OCI-LY7 (cell line): Measurements from ENCODE around the gene IFNB1.

ENCODE experiments used
- CTCF ChIP-seq: fragments of 200-600 bp; sonication (generic); conservative IDR thresholded peaks from 2 replicates; pipeline ENCODE4 v1.5.1; 2014; ENCODE audit warnings: mild to moderate bottlenecking, antibody characterized with exemption, low read length, moderate library complexity, mixed read lengths
- EZH2phosphoT487 ChIP-seq: fragments of 200-600 bp; sonication (generic); IDR thresholded peaks from 2 replicates; pipeline ENCODE4 v1.6.1; 2018; ENCODE audit warnings: low read depth, borderline replicate concordance, mild to moderate bottlenecking, mixed run types, antibody characterized with exemption, low read length, moderate library complexity, mixed read lengths

DNA sequence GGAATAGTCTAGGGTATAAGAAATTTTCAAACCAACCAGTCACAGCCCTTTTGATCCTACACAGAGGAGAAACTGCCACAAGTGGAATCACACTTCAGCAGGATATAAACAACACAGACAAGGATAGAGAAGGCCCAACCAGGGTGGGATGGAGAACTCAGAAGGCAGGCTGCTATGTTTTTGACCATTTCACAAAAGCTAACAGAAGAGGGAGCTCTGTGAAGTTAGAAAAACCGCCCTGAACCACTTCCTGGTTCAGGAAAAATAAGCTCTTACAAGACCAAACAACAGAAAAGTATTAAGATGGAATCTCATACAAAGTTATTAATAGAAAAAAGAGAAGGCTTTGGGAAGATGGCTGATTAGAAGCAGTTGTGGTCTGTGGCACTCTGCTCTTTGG lies 960 bp upstream of the IFNB1 start:
- TF ChIP-seq CTCF, result peak; percentile 70
- TF ChIP-seq EZH2phosphoT487, result no peak
